Stimulated activated CD4-positive, alpha-beta T cell treated with anti-CD3 and anti-CD28 coated beads, Interleukin-2, amount 100 ng/mL, for 24 hours (primary cell): ENCODE measurements around the gene CAMTA1.

Experiments
- DNase-seq, 2 donors: peaks; one replicate each; pipeline ENCODE4 v3.0.0-alpha.2; 2020

Gene CAMTA1

DNA sequence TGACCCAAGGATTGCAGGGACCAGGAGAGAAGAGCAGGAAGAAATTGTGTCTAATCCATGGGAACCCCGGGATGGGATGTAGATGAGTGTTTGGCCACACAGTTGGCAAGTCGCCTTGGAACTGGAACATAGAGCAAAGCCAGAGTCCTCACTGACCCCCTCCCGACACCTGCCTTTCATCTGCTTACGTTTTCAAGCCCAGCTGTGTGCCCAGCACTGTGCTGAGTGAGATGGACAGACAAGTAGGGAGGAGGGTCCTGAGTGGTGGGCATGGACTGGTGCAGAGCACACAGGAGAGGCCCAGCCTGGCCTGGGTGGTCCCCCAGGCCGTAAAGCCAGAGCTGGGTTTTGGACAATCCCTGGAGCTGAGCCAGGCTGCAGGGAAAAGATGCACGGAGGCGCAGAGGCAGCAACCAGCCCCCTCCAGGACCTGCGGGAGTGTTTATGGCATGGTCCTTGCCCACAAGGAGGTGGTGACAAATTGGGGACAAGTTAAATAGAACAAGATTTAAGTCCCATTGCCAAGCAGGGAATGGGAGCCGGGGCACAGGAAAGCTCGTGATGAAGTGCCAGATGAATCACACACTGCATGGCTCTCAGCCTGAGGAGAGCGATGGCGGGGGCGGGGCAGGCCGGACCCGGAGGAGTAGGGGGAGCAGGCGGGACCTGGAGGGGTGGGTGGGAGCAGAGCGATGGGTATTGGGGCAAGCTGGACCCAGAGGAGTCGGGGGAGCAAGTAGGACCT is 828.0 kb downstream of the CAMTA1 start:
- no peak for DNase-seq

- DNase-seq, result no peak
Measured at GRCh38 chr1:7613851-7614205, 828.6 kb downstream of the CAMTA1 start.

GRCh38 chr1:7614576-7615074 is 829.4 kb downstream of the CAMTA1 start:
- no peak for DNase-seq

GRCh38 chr1:7615138-7615537 is 829.9 kb downstream of the CAMTA1 start:
- DNase-seq, result no peak

DNA sequence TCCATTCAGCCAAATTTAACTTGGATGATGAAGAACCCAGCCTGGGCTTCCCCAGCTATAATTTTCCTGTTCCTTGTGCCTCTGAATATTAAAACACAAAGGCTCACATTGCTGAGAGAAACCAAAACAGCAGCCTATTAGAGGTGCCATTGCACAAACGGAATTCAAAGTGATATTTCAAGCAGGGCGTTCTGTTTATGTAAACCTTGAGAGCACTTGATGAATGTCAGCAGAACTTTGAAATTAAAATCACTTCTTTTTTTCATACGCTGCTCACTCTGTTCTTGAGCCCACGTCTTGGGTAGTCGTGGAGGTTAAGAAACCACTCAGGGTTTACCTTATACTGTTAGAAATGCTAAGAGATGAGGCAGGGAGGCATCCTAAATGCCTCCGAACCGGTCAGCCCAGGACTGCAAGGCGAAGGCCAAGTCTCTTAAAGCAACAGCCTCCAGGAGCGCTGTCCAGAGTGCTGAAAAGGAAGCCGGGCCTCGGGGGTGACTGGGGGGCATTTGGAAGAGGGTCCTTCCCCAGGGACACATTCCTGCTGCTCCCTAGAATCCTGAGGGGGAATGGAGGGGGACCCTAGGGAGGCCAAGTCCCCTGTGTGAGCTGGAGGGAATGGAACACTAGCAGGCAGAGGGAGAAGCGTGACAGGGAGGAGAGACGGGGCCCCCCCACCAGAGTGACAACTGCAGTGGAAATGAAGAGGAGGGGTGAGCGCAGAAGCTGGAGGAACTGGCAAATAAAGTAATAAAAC is 831.0 kb downstream of the CAMTA1 start:
- DNase-seq, result peak; percentile 17 to 27

DNA sequence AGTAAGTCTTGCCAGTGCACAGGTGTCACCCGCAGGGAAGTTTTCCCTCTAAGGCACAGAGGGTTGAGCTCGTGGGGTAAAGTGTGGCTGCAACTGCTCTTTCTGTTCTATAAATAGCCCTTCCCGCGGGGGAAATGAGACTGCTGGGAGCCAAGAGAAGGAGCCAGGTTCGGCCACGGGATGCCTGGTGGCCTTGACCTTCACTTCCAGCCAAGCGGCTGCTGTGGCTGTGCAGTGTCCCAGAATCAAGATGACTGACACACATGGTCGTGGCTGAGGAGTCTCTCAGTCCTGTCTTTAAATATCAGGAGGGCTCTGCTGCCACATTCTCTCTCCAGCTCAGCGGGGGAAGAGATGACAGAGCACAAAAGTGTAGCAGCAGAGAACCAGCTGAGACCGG is 831.7 kb downstream of the CAMTA1 start:
- DNase-seq, result no peak

DNA sequence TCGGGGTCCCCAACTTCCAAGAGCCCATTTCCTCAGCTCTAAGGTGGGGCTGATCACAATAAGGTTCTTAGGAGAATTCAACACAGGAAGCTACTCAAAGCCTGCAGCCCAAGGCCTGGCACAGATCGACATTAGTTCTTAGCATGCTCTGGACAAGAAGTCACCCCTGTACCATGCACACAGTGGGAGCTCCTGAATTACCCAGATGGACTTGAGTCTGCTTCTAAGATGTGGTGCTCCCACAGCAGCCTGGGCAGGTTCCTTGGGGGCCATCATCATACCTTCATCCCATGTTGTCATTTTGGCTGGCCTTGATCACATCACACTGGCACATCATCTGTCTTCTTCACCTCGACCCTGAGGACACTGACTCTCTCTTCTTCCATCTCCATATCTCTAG is 832.6 kb downstream of the CAMTA1 start:
- DNase-seq, result no peak

DNA sequence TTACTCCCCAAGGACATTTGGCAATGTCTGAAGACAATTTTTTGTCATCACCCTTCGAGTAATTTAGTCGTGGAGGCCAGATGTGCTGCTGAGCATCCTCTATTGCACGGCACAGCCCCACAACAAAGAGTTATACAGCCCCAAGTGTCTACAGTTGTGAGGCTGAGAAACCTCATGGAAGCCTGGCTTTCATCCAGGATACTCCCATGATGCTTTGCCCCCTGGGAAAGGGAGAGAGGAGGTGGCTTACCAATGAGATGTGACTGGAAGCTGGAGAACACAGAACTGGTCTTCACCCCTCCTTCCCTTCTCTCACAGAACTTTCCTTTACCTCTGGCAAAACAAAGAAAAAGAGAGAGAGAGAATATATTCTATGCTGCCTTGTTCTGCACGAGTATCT is 834.9 kb downstream of the CAMTA1 start:
- DNase-seq, result no peak

DNA sequence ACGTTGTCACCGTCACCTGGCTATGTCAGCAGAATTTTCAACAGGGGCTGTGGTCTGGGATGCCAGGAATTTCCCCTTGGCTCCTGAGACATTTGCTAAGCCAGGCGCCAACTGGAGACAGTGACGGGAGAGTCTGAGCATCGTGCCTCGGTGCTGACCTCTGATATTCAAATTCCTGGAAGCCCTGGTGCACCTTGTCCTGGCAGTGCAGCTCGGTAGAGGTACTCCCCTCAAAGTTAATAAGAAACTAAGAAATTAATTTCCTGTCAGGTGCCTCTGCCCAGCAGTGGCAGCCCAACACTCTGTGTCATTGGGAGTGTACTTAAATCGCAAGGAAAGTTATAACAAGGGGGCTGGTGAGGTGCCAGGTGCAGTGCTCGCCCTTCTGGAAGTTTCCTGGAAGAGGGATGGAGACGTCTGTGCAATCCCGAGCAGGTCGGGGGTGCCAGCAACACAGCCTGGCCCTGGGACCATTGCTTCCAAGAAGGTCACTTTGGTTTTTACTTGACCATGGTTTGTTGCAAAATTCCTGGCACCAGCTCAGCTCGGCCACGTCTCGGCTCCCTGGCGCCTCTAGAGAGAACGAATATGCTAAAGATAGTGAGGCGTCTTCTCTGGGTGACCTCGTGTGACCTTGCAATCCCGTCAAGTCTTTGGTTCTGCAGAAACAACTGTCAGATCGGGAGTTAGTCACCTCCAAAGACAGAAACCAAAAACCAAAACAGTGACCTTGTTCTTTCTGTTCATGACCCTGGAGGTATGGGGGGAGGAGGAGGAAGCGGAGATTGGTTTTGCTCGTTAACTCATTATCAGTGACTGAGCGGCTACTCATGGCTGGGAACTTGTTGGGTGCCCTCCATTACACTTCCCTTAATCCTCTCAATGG is 836.3 kb downstream of the CAMTA1 start:
- DNase-seq, result no peak

DNA sequence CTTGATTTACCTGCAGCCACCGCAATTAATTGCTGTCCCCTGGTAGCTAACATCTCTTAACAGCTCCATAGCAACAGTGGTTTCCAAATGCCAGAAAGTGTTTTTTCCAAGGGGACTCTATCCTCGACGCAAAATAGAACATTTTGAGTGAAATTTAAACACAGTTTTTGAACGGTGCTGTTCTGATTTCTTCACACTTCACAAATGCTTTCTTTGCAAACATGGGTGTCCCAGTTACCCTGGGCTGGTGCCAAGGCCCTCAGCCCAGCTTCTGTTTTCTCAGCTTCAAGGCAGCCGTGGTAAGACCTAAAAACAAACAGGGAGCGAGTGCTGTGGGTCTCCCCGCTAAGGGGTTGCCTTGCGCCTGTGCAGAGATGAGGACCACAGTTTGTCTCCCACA is 838.6 kb downstream of the CAMTA1 start:
- DNase-seq, result no peak

DNA sequence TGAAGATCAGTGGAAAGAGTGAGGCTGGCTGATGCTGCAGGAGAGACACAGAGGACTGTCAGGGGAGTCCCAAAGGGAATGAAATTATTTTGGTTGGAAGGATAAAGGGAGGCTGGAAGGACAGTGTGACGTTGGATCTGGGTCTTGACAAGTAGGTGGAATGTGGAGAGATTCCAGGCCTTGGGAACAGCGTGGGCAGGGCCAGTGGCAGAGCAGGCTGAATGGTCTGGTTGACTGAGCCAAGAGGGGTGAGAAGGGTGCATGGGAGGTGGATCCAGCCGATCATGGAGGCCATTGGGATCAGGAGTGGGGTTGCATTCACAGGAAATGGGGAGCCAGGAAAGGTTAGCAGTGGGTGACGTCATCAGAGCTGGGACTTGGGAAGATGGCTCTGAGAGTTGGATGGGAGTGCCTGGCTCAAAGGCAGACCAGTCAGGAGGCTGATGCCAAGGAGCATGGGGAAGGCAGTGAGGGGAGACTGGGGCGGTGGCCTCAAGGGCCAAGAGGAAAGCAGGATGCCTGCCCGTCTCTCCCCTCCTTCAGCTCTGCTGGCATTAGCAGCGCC is 839.6 kb downstream of the CAMTA1 start:
- DNase-seq, result no peak

GRCh38 chr1:7625401-7625800 is 840.1 kb downstream of the CAMTA1 start:
- DNase-seq, result no peak

GRCh38 chr1:7628273-7628672 is 843.0 kb downstream of the CAMTA1 start:
- DNase-seq, result no peak

DNA sequence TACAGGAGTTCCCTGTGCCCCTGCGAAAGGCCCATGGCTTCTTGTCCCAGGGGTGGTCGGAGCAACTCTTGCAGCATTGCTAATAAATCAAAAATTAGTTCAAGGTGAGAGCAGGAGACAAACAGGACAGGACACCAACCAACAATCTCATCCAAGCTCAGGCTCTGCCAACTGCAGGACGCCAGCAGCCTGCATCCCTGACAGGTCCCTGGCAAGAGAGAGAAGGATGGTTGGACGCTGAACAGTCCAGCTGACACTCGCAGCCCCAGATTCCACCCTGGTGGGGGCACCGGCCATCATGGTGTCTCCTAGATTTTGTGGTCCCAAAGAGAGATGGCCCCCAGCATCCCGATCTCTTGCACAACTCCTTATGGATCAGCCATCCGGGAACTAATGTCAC is 843.8 kb downstream of the CAMTA1 start:
- DNase-seq, result no peak

DNA sequence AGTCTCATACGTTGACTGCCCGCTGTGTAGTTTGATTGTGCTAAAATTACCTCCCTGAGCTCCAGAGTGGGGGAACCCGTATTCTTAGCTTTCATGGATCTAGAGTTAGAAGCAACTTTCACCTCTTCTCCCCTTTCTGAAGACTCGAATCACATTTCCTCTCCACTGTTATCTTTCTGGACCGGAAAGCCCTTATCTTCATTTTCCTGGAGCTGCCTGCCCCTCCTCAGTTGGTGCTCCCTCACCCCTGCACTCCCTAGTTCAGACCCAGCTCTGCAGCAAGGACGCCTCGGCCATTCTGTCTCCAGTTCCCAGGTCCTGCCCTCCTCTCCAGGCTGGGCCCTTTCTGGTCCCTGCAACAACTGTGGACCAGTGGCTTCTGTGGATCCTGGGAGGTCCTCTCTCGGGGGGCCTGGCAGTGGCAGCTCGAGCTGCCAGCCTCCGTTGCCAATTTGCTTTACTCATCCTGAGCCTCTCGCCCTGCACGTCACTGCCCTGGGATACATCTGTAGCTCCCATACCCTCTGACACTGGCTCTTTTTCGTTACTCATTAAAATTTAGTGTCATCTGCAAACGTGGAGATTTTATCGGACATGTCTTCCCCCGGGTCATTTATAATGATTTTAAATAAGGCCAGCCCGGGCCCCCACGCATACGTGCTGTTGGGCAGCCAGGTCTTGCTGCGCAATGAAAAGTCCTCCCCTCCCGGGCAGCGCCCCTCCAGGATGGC is 844.4 kb downstream of the CAMTA1 start:
- DNase-seq, result no peak

DNA sequence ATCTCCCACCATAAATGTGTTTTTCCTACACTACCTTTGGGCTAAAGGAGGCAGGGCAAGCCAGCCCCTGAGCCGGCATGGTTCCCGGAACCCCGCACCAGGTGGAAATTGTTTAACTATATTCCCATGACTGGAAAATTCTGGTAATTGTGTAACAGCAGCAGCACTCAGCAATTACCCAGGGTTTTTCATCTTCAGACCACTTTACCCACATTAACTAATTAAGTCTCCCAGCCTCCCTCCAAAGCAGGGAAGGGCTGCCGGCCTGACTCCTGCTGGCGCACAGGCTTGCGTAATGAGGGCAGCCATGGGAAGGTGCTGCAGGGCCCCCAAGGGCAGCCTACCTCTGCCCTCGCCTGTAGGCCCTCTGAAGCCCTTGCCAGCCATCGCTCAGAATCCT is 845.1 kb downstream of the CAMTA1 start:
- DNase-seq, result no peak

DNA sequence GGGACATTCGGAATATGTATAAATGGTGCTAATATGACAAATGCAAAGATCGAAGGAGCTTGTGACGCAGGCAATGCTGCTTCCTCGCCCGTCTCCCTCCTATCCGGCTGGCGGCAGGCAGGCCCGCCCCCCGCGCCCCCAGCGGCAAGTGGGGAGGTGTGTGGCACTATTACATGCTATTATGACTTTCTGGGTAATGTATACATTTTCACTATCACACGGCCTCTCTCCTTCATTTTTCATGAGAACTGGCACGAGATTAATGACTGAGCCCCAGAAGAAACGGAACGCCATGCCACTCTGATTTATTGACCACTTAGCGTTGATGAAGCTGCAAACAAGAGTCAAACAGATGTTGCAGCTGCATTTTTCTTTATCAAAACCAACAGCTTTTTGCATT is 846.9 kb downstream of the CAMTA1 start:
- no peak for DNase-seq

GRCh38 chr1:7632681-7633080 is 847.4 kb downstream of the CAMTA1 start:
- DNase-seq, result no peak

- no peak for DNase-seq
Measured at GRCh38 chr1:7633506-7634245, 848.4 kb downstream of the CAMTA1 start.

- DNase-seq, result no peak
Measured at GRCh38 chr1:7634546-7635240, 849.4 kb downstream of the CAMTA1 start.
